Stimulated activated naive CD4-positive, alpha-beta T cell treated with Interleukin-2 at 50 U/mL for 16 hours (primary cell): ENCODE measurements around the gene ZNF318.
"Not testable (repeated sequence)": the region's sequence is repeated elsewhere in the genome, so short reads cannot be mapped to it uniquely, and the experiment has no call there.

Experiments
- DNase-seq: peaks from one replicate; lab custom pipeline; 2025; lab: John Stamatoyannopoulos, UW

Gene ZNF318

GRCh38 chr6:43389730-43390295 lies 20.4 kb upstream of the ZNF318 start:
- DNase-seq: no peak

- DNase-seq: no peak
These were observed 17.0 kb upstream of the ZNF318 start for GRCh38 chr6:43386492-43386891.

- no peak for DNase-seq
These were observed 13.7 kb upstream of the ZNF318 start for GRCh38 chr6:43383021-43383667.

- not testable (repeated sequence) for DNase-seq
These were observed 11.4 kb upstream of the ZNF318 start for GRCh38 chr6:43380858-43381257.

- DNase-seq: no peak
These were observed 9.2 kb upstream of the ZNF318 start for GRCh38 chr6:43378631-43379030.

- no peak for DNase-seq
These were observed 8.3 kb upstream of the ZNF318 start for GRCh38 chr6:43377710-43378229.

- DNase-seq: no peak
These were observed 7.1 kb upstream of the ZNF318 start for GRCh38 chr6:43376551-43376981.

GRCh38 chr6:43375693-43376092 lies 6.2 kb upstream of the ZNF318 start:
- no peak for DNase-seq

GRCh38 chr6:43373252-43373875 lies 3.9 kb upstream of the ZNF318 start:
- DNase-seq: no peak

GRCh38 chr6:43370003-43370580 lies 645 bp upstream of the ZNF318 start:
- not testable (repeated sequence) for DNase-seq

- DNase-seq: no peak
These were observed 937 bp downstream of the ZNF318 start for GRCh38 chr6:43368259-43369160.

GRCh38 chr6:43367245-43367984 lies 2.0 kb downstream of the ZNF318 start:
- DNase-seq: no peak

- no peak for DNase-seq
These were observed 8.2 kb downstream of the ZNF318 start for GRCh38 chr6:43361269-43361668.

- DNase-seq: no peak
These were observed 9.6 kb downstream of the ZNF318 start for GRCh38 chr6:43359831-43360230.

GRCh38 chr6:43359381-43359780 lies 10.1 kb downstream of the ZNF318 start:
- DNase-seq: no peak

GRCh38 chr6:43355862-43356590 lies 13.4 kb downstream of the ZNF318 start:
- DNase-seq: no peak

- not testable (repeated sequence) for DNase-seq
These were observed 17.5 kb downstream of the ZNF318 start for GRCh38 chr6:43351951-43352350.

- no peak for DNase-seq
These were observed 22.0 kb downstream of the ZNF318 start for GRCh38 chr6:43347444-43347843.

- no peak for DNase-seq
These were observed 22.4 kb downstream of the ZNF318 start for GRCh38 chr6:43347021-43347420.

- DNase-seq: not testable (repeated sequence)
These were observed 23.2 kb downstream of the ZNF318 start for GRCh38 chr6:43346243-43346642.
